GM10248 (cell line): ENCODE results near the gene SIT1.

Experiments
- CTCF ChIA-PET: fragments of 300-600 bp; sonication (Branson Sonifier 250); formaldehyde crosslinking; extraction: SDS; loops from one replicate; lab custom pipeline; 2021; ENCODE audit warnings: antibody characterized with exemption; lab: Yijun Ruan, JAX
- POLR2A ChIA-PET: fragments of 350-650 bp; sonication (Branson Sonifier 250); formaldehyde crosslinking; extraction: SDS; loops from one replicate; lab custom pipeline; 2020; ENCODE audit warnings: antibody characterized with exemption; lab: Yijun Ruan, JAX
- DNase-seq: peaks from one replicate; pipeline ENCODE4 v3.0.0; 2012; ENCODE audit errors: extremely low spot score
- TF ChIP-seq, protein P1 (sequence below): IDR thresholded peaks from 2 replicates; pipeline ENCODE4 v1.5.1; 2012; ENCODE audit warnings: mild to moderate bottlenecking, low read depth; ENCODE audit errors: extremely low read depth, missing control alignments, control extremely low read depth

SIT1 gene, protein sequence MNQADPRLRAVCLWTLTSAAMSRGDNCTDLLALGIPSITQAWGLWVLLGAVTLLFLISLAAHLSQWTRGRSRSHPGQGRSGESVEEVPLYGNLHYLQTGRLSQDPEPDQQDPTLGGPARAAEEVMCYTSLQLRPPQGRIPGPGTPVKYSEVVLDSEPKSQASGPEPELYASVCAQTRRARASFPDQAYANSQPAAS

DNA sequence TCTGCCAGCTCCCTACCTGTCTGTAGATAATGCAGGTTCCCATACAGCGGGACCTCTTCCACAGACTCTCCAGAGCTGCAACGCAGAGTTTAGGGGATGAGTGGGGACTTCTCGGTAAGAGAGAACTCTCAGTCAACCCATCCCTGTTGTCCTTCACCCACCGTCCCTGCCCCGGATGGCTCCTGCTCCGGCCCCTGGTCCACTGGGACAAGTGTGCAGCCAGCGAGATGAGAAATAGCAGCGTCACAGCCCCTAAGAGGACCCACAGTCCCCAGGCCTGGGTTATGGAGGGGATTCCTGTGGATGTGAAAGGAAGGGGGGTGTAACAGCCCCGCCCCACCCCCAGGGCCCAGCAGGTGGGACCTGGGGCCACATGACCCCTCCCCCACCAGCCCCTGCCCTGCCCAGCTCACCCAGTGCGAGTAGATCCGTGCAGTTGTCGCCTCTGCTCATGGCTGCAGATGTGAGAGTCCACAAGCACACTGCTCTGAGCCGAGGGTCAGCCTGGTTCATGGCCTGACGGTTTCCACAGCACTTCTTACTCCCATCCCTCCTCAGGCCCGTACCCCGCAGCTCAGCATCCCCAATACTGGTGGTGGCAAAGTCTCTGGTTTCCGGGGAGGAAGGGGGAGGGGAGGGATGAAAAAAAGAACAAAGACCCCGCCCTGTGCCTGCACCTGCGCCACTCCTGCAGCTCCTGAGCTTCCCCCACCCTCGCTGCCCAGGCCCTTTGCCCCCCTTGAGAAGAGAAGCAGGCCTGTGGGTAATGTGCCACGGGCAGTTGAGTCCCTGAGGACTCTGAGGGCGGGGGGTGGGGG, at the start of gene SIT1:
TSS of gene SIT1 (minus strand) at position 591 of the 818 bp plus-strand sequence. CDS start at position 513, 78 bp downstream.
- CTCF ChIA-PET, result interaction anchor here (1.5 to 7.2 kb wide), 3 partner anchors 35 to 79 kb away, joined by 4 to 97 read pairs (median 13); partner anchors contain the start of gene CD72
- DNase-seq, result peak; percentile 69
- POLR2A ChIA-PET, result interaction anchor here (1.2 to 1.5 kb wide), 2 partner anchors 39 to 82 kb away, joined by 3 to 4 read pairs; partner anchors contain the start of genes CREB3 and TLN1
- TF ChIP-seq, protein P1, sequence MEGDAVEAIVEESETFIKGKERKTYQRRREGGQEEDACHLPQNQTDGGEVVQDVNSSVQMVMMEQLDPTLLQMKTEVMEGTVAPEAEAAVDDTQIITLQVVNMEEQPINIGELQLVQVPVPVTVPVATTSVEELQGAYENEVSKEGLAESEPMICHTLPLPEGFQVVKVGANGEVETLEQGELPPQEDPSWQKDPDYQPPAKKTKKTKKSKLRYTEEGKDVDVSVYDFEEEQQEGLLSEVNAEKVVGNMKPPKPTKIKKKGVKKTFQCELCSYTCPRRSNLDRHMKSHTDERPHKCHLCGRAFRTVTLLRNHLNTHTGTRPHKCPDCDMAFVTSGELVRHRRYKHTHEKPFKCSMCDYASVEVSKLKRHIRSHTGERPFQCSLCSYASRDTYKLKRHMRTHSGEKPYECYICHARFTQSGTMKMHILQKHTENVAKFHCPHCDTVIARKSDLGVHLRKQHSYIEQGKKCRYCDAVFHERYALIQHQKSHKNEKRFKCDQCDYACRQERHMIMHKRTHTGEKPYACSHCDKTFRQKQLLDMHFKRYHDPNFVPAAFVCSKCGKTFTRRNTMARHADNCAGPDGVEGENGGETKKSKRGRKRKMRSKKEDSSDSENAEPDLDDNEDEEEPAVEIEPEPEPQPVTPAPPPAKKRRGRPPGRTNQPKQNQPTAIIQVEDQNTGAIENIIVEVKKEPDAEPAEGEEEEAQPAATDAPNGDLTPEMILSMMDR, result no peak

DNA sequence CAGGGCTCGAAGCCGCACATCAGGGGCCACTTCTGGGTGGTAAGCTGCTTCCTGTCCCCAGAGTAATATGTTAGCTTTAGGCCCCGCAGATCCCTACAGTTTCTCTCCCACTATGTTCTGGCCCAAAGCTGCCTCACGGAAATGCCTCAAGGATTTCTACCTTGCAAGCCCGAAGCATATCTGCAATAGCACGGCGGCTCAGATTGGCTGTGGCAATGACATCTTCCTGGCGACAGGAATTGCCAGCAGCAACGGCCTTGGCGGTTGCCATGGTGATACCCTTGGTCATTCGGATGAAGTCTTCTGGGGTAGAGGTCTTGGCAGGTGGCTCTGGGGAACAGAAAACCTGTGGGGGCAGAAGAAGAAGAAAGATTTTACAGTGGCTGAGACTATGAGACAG, 49.3 kb upstream of the SIT1 start:
- POLR2A ChIA-PET, result no interaction called here
- DNase-seq, result no peak
- CTCF ChIA-PET, result interaction anchor here (1.1 to 1.9 kb wide), 3 partner anchors 11 to 28 kb away, joined by 3 to 17 read pairs (median 8); no protein-coding TSS in a partner anchor
- TF ChIP-seq, protein P1, result no peak

DNA sequence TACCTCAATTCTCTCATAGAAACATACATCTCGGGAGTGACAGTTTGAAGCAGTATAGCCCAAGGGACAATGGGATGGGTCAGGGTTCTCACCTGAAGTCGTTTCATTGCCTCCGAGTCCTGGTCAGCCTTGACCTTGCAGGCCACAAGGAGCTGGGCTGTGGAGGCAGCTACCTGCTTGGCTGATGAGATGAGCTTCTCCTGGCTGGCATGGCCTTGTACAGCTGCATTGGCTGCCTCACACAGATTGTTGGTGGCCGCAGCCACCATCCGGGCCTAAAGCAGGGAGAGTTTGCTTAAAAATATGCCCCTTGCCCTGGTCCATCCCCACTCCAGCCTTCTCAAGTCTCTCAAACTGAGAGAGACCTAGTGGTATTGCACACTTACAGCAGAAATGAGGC, 47.5 kb upstream of the SIT1 start:
- no peak for DNase-seq
- TF ChIP-seq, protein P1, result no peak
- CTCF ChIA-PET, result interaction anchor here (1.5 to 7.1 kb wide), 10 partner anchors 14 to 127 kb away, joined by 4 to 224 read pairs (median 35); partner anchors contain the start of genes ARHGEF39, CCDC107, CREB3 and RMRP
- POLR2A ChIA-PET, result interaction anchor here (0.8 kb wide), 1 partner anchor 10 kb away, joined by 3 read pairs; no protein-coding TSS in a partner anchor

DNA sequence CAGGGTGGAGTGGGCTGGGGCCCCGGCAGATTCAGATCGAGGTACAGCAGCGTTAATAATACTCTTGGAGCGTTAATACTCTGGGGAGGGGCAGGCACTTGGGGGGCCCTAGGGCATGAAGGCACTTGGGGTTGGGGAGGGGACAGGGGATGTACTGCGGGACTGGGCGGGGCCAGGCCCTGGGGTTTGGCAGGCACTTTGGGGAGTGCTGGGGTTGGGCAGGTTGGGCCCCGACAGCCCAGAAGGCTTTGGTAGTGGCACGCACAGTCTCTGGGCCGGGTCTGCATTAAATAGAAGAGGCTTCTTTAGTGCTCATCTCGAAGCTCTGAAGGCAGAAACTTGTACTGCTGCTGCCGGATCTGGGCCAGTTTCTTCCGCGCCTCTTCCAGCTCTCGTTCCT, 46.8 kb upstream of the SIT1 start:
- DNase-seq, result no peak
- ChIA-PET CTCF (interaction anchor here (1.0 to 7.1 kb wide), 20 partner anchors 10 to 257 kb away, joined by 3 to 224 read pairs (median 17); partner anchors contain the start of genes ARHGEF39, CA9, CCDC107 and CREB3), POLR2A (no interaction called here)
- TF ChIP-seq, protein P1, result no peak

DNA sequence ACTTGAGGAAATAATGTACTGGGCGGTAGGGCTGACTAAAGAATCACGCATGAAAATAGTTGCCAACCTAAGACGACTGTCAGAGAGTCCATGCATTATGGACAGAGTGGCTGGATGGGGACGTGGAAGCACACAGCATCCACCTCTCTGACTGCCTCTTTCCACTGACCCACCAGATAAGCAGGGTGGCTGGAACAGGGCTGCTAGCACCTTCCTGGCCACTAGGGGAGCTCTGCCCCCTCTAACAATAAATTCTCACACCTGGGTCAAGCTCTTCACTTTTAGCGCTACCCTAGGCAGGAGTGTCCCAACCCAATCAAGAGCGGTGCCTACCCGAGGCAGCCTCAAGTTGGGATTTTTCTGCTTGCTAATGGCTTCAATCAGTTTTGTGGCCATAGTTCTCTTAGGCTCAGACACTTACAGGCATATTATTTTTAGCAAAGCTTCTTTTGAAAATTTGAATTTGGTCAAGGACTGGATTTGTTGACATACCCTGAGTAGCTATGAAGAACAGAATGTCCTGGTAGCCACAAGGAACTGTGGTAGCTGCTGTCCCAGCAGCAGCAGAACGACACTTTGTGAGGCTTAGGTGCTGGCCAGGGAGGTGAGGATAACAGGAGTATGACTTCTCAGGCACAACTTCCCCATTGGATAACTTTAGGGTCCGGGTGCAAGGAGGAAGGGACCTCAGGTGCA, 45.9 kb upstream of the SIT1 start:
- ChIA-PET POLR2A (interaction anchor here (0.6 to 1.0 kb wide), 3 partner anchors 18 to 34 kb away, joined by 3 to 4 read pairs (median 4); no protein-coding TSS in a partner anchor), CTCF (interaction anchor here (0.8 to 7.1 kb wide), 48 partner anchors 9 to 326 kb away, joined by 3 to 224 read pairs (median 5); partner anchors contain the start of genes ARHGEF39, CA9, CCDC107 and CD72)
- peak; percentile 85 for DNase-seq
- TF ChIP-seq, protein P1, result peak; percentile 94
